Measurements from ENCODE around the gene PHF19. TPM values are rescaled to one million over a fixed set of nuclear protein-coding genes. Genes with fewer than 3 reads are reported as not detected.

PHF19 gene
- total RNA-seq: 100 to 1,000 TPM in 1 of 2 donors, 10 to 100 TPM in 1; 97.4 to 177 TPM

GRCh38 chr9:120876842-120877240 is at the start of gene PHF19:
PHF19 (minus strand) TSS chr9:120877188; CDS start chr9:120874741, 2,447 bp downstream.
- H3K36me3 Mint-ChIP-seq: peaks cover 26% of the 10 kb centered on the region

GRCh38 chr9:120926397-120926928 is 49.5 kb upstream of the PHF19 start, which contains the start of gene TRAF1:
TRAF1 (minus strand) TSS chr9:120926796; CDS start chr9:120926075, 721 bp downstream.
- Mint-ChIP-seq H3K27ac (peak within 1 kb of the TSS; percentile 97 to 98), H3K4me3 (peak within 1 kb of the TSS; percentile 99), H3K27me3 (no peaks in the 10 kb centered on the region), H3K4me1 (ENCODE audit: low read depth in 2 of 2) (peaks cover 70 to 87% of the 10 kb centered on the region in 2 donors), H3K36me3 (peaks cover 21% of the 10 kb centered on the region), H3K9me3 (no peaks in the 10 kb centered on the region)
- DNase-seq (ENCODE audit: low spot score) (peak; percentile 81), ATAC-seq (peak; percentile 44 to 54)

More at GRCh38 chr9:120876842-120877240, at the start of gene PHF19:
- DNase-seq (ENCODE audit: low spot score): no peak
- Mint-ChIP-seq H3K4me3 (peak within 1 kb of the TSS; percentile 99), H3K9me3 (no peaks in the 10 kb centered on the region), H3K4me1 (ENCODE audit: low read depth in 2 of 2) (peaks cover 48 to 51% of the 10 kb centered on the region in 2 donors), H3K27me3 (peaks cover 0 to 2% of the 10 kb centered on the region in 2 donors), H3K27ac (peak within 1 kb of the TSS; percentile 87 to 91)
- ATAC-seq: peak; percentile 47 to 61

- Mint-ChIP-seq H3K36me3 (peaks cover 24% of the 10 kb centered on the region), H3K27me3 (no peaks in the 10 kb centered on the region), H3K9me3 (no peaks in the 10 kb centered on the region), H3K27ac (peak overlapping the region; percentile 97 to 98), H3K4me3 (peak overlapping the region; percentile 99), H3K4me1 (ENCODE audit: low read depth in 2 of 2) (peaks cover 65 to 86% of the 10 kb centered on the region in 2 donors)
- DNase-seq (ENCODE audit: low spot score) (peak; percentile 92), ATAC-seq (peak; percentile 76 to 85)
Observed at GRCh38 chr9:120925535-120926396, 48.8 kb upstream of the PHF19 start.

GRCh38 chr9:120924698-120925534 is 47.9 kb upstream of the PHF19 start:
- peaks cover 29% of the 10 kb centered on the region for H3K36me3 Mint-ChIP-seq
- DNase-seq (ENCODE audit: low spot score): peak; percentile 85
- H3K4me3 Mint-ChIP-seq: peak overlapping the region; percentile 99
- H3K27ac Mint-ChIP-seq: peak overlapping the region; percentile 97 to 98
- no peaks in the 10 kb centered on the region for H3K9me3 Mint-ChIP-seq
- no peaks in the 10 kb centered on the region for H3K27me3 Mint-ChIP-seq
- peak; percentile 17 to 33 for ATAC-seq
- H3K4me1 Mint-ChIP-seq (ENCODE audit: low read depth in 2 of 2): peaks cover 67 to 86% of the 10 kb centered on the region in 2 donors

- peaks cover 73 to 87% of the 10 kb centered on the region in 2 donors for H3K4me1 Mint-ChIP-seq (ENCODE audit: low read depth in 2 of 2)
- H3K9me3 Mint-ChIP-seq: no peaks in the 10 kb centered on the region
- ATAC-seq: no peak
- DNase-seq (ENCODE audit: low spot score): no peak
- H3K27me3 Mint-ChIP-seq: no peaks in the 10 kb centered on the region
- peaks cover 35% of the 10 kb centered on the region for H3K36me3 Mint-ChIP-seq
- H3K27ac Mint-ChIP-seq: peak overlapping the region; percentile 97 to 98
- peak overlapping the region; percentile 99 for H3K4me3 Mint-ChIP-seq
Observed at GRCh38 chr9:120923620-120924328, 46.8 kb upstream of the PHF19 start.

- DNase-seq (ENCODE audit: low spot score) (no peak), ATAC-seq (no peak)
- Mint-ChIP-seq H3K4me3 (peak overlapping the region; percentile 99), H3K36me3 (peaks cover 43% of the 10 kb centered on the region), H3K27ac (peak overlapping the region; percentile 97 to 98), H3K9me3 (no peaks in the 10 kb centered on the region), H3K4me1 (ENCODE audit: low read depth in 2 of 2) (peaks cover 72 to 84% of the 10 kb centered on the region in 2 donors), H3K27me3 (no peaks in the 10 kb centered on the region)
Observed at GRCh38 chr9:120922404-120923195, 45.6 kb upstream of the PHF19 start.

- ATAC-seq (no peak), DNase-seq (ENCODE audit: low spot score) (peak; percentile 79)
- Mint-ChIP-seq H3K36me3 (peaks cover 50% of the 10 kb centered on the region), H3K27ac (peak overlapping the region; percentile 97 to 98), H3K9me3 (no peaks in the 10 kb centered on the region), H3K27me3 (no peaks in the 10 kb centered on the region), H3K4me3 (peak overlapping the region; percentile 99), H3K4me1 (ENCODE audit: low read depth in 2 of 2) (peaks cover 71 to 83% of the 10 kb centered on the region in 2 donors)
Observed at GRCh38 chr9:120921661-120922181, 44.7 kb upstream of the PHF19 start.

- peaks cover 68 to 82% of the 10 kb centered on the region in 2 donors for H3K4me1 Mint-ChIP-seq (ENCODE audit: low read depth in 2 of 2)
- ATAC-seq (peak; percentile 42 to 66), DNase-seq (ENCODE audit: low spot score) (peak; percentile 89)
- H3K27me3 Mint-ChIP-seq: no peaks in the 10 kb centered on the region
- H3K4me3 Mint-ChIP-seq: peak overlapping the region; percentile 99
- no peaks in the 10 kb centered on the region for H3K9me3 Mint-ChIP-seq
- peaks cover 52% of the 10 kb centered on the region for H3K36me3 Mint-ChIP-seq
- H3K27ac Mint-ChIP-seq: peak overlapping the region; percentile 97 to 98
Observed at GRCh38 chr9:120920806-120921178, 43.8 kb upstream of the PHF19 start.

- Mint-ChIP-seq H3K9me3 (no peaks in the 10 kb centered on the region), H3K4me3 (peak overlapping the region; percentile 92), H3K4me1 (ENCODE audit: low read depth in 2 of 2) (peaks cover 68 to 81% of the 10 kb centered on the region in 2 donors), H3K27ac (peak overlapping the region; percentile 97 to 98), H3K36me3 (peaks cover 52% of the 10 kb centered on the region), H3K27me3 (no peaks in the 10 kb centered on the region)
- peak in 1 of 2 donors; percentile 31 for ATAC-seq
- no peak for DNase-seq (ENCODE audit: low spot score)
Observed at GRCh38 chr9:120919843-120920805, 43.1 kb upstream of the PHF19 start.

- Mint-ChIP-seq H3K4me3 (peak overlapping the region; percentile 92), H3K4me1 (ENCODE audit: low read depth in 2 of 2) (peaks cover 69 to 76% of the 10 kb centered on the region in 2 donors), H3K27me3 (no peaks in the 10 kb centered on the region), H3K36me3 (peaks cover 54% of the 10 kb centered on the region), H3K27ac (peak overlapping the region; percentile 97 to 98), H3K9me3 (no peaks in the 10 kb centered on the region)
- DNase-seq (ENCODE audit: low spot score): no peak
- ATAC-seq: no peak
Observed at GRCh38 chr9:120918931-120919842, 42.2 kb upstream of the PHF19 start.

All from natural killer cell treated with Interleukin-12 subunit alpha and Interleukin-12 subunit beta and Interleukin-15 and Interleukin-18, amount 100 ng/mL, for 72 hours (primary cell).